IMR-90 (cell line): ENCODE measurements around the gene DOCK2. TPM values are rescaled to one million over a fixed set of nuclear protein-coding genes. Genes with fewer than 3 reads are reported as not detected.

Experiments
- ATAC-seq: fragments of 200-7000 bp; cut with Tn5 transposase; 2 replicates; pipeline ENCODE4 v1.9.1; 2020; ENCODE audit warnings: low read depth, mild to moderate bottlenecking, moderate library complexity
- BruUV-seq: library from RNA; stranded (reverse); fragments of 400-500 nt; replicated peaks from 2 replicates; lab custom pipeline; 2021; lab: Mats Ljungman, UMichigan
- CTCF ChIA-PET: fragments of 300-600 bp; formaldehyde crosslinking; extraction: SDS; loops from one replicate; lab custom pipeline; 2021; ENCODE audit warnings: antibody characterized with exemption; lab: Yijun Ruan, JAX
- POLR2A ChIA-PET: fragments of 300-600 bp; sonication (Branson Sonifier 250); formaldehyde crosslinking; loops from one replicate; lab custom pipeline; 2022; ENCODE audit warnings: antibody characterized with exemption; ENCODE audit not compliant: unreplicated experiment; lab: Charles Lee
- DNase-seq: peaks from one replicate; pipeline ENCODE4 v3.0.0; 2013
- H2AFZ ChIP-seq: replicated peaks from 2 replicates; pipeline ENCODE3; 2013; ENCODE audit warnings: low read length, mild to moderate bottlenecking; ENCODE audit not compliant: poor library complexity
- H2AK5ac ChIP-seq: 2 replicates; pipeline ENCODE4 v1.6.1; 2013; ENCODE audit warnings: low read depth, low read length, inconsistent platforms
- H2AK9ac ChIP-seq: replicated peaks from 2 replicates; pipeline ENCODE3; 2013; ENCODE audit warnings: mild to moderate bottlenecking, low read depth, low read length, moderate library complexity; ENCODE audit not compliant: poor library complexity
- H2BK120ac ChIP-seq: 2 replicates; pipeline ENCODE4 v1.6.1; 2013; ENCODE audit warnings: low read depth, low read length, inconsistent platforms
- H2BK15ac ChIP-seq: 3 replicates; pipeline ENCODE4 v1.6.1; 2013; ENCODE audit warnings: low read depth, low read length, inconsistent platforms
- H2BK20ac ChIP-seq: 2 replicates; pipeline ENCODE4 v1.6.1; 2013; ENCODE audit warnings: low read depth, mild to moderate bottlenecking, inconsistent platforms, low read length, moderate library complexity
- H2BK5ac ChIP-seq: 2 replicates; pipeline ENCODE4 v1.6.1; 2013; ENCODE audit warnings: mild to moderate bottlenecking, low read depth, low read length, inconsistent platforms; ENCODE audit not compliant: poor library complexity, severe bottlenecking
- H3K14ac ChIP-seq: replicated peaks from 2 replicates; pipeline ENCODE4 v1.6.1; 2013; ENCODE audit warnings: low read depth, low read length, inconsistent platforms
- H3K18ac ChIP-seq: 2 replicates; pipeline ENCODE4 v1.6.1; 2013; ENCODE audit warnings: low read depth, low read length, control low read depth
- H3K23ac ChIP-seq: 2 replicates; pipeline ENCODE4 v1.6.1; 2013; ENCODE audit warnings: low read depth, low read length, inconsistent platforms
- H3K27ac ChIP-seq: 2 replicates; pipeline ENCODE4 v1.5.1; 2013; ENCODE audit warnings: mild to moderate bottlenecking, control low read depth, low read length; ENCODE audit not compliant: insufficient read depth
- H3K27me3 ChIP-seq: 2 replicates; pipeline ENCODE4 v1.6.1; 2013; ENCODE audit warnings: low read length; ENCODE audit not compliant: control insufficient read depth, insufficient read depth
- H3K36me3 ChIP-seq: 2 replicates; pipeline ENCODE4 v1.6.1; 2013; ENCODE audit warnings: low read length, mixed read lengths; ENCODE audit not compliant: control insufficient read depth, insufficient read depth
- H3K4ac ChIP-seq: 2 replicates; pipeline ENCODE4 v1.6.1; 2013; ENCODE audit warnings: low read depth, low read length, inconsistent platforms
- H3K4me1 ChIP-seq: 2 replicates; pipeline ENCODE4 v1.6.1; 2013; ENCODE audit warnings: low read length, mixed read lengths; ENCODE audit not compliant: control insufficient read depth, insufficient read depth
- H3K4me2 ChIP-seq: 2 replicates; pipeline ENCODE4 v1.6.1; 2013; ENCODE audit warnings: low read depth, mild to moderate bottlenecking, control low read depth, low read length, moderate library complexity
- H3K4me3 ChIP-seq: 2 replicates; pipeline ENCODE4 v1.5.1; 2013; ENCODE audit warnings: low read depth, mild to moderate bottlenecking, control low read depth, low read length, moderate library complexity; ENCODE audit not compliant: insufficient read depth
- H3K56ac ChIP-seq: 2 replicates; pipeline ENCODE4 v1.6.1; 2013; ENCODE audit warnings: low read length, inconsistent platforms; ENCODE audit not compliant: insufficient read depth; ENCODE audit errors: extremely low read depth
- H3K79me1 ChIP-seq, 2 experiments: 2 replicates each; pipeline ENCODE4 v1.6.1; 2013; ENCODE audit warnings: low read length in 2 of 2, inconsistent platforms in 1 of 2, low read depth in 1 of 2
- H3K9ac ChIP-seq: 2 replicates; pipeline ENCODE4 v1.6.1; 2013; ENCODE audit warnings: low read depth, low read length, control low read depth
- H3K9me1 ChIP-seq: 2 replicates; pipeline ENCODE4 v1.6.1; 2013; ENCODE audit warnings: low read length, inconsistent platforms; ENCODE audit not compliant: insufficient read depth
- H3K9me3 ChIP-seq: 2 replicates; pipeline ENCODE4 v1.6.1; 2013; ENCODE audit warnings: low read length; ENCODE audit not compliant: control insufficient read depth, insufficient read depth
- H4K20me1 ChIP-seq: 2 replicates; pipeline ENCODE4 v1.6.1; 2013; ENCODE audit warnings: low read length, inconsistent platforms; ENCODE audit not compliant: insufficient read depth
- H4K5ac ChIP-seq: 2 replicates; pipeline ENCODE4 v1.6.1; 2013; ENCODE audit warnings: mild to moderate bottlenecking, low read depth, low read length, control low read depth
- H4K8ac ChIP-seq, 2 experiments: 2 replicates each; pipeline ENCODE4 v1.6.1; 2013; ENCODE audit warnings: low read depth in 2 of 2, low read length in 2 of 2, control low read depth in 1 of 2, inconsistent platforms in 1 of 2
- H4K91ac ChIP-seq: 2 replicates; pipeline ENCODE4 v1.6.1; 2013; ENCODE audit warnings: low read depth, low read length, inconsistent platforms; ENCODE audit not compliant: insufficient read depth
- BHLHE40 ChIP-seq: fragments of 150-350 bp; IDR thresholded peaks from 2 replicates; pipeline ENCODE4 v1.6.1; 2016; ENCODE audit warnings: mild to moderate bottlenecking, low read depth, low read length
- CEBPB ChIP-seq: IDR thresholded peaks from 2 replicates; pipeline ENCODE4 v1.6.1; 2012; ENCODE audit warnings: low read depth, low read length, improper control_type of control experiment
- CHD1 ChIP-seq: IDR thresholded peaks from 2 replicates; pipeline ENCODE4 v1.6.1; 2012; ENCODE audit warnings: low read depth, low read length, improper control_type of control experiment
- FOS ChIP-seq: fragments of 150-350 bp; IDR thresholded peaks from 2 replicates; pipeline ENCODE4 v1.6.1; 2016; ENCODE audit warnings: low read depth, low read length
- MAFK ChIP-seq: IDR thresholded peaks from 2 replicates; pipeline ENCODE4 v1.6.1; 2012; ENCODE audit warnings: low read depth, low read length, improper control_type of control experiment
- MAZ ChIP-seq: IDR thresholded peaks from 2 replicates; pipeline ENCODE4 v1.6.1; 2012; ENCODE audit warnings: low read depth, mild to moderate bottlenecking, low read length, improper control_type of control experiment, moderate library complexity, borderline replicate concordance
- MXI1 ChIP-seq: IDR thresholded peaks from 2 replicates; pipeline ENCODE4 v1.6.1; 2012; ENCODE audit warnings: low read depth, mild to moderate bottlenecking, low read length, moderate library complexity, borderline replicate concordance
- NFE2L2 ChIP-seq: fragments of 150-350 bp; IDR thresholded peaks from 2 replicates; pipeline ENCODE4 v1.6.1; 2016; ENCODE audit warnings: low read depth, mild to moderate bottlenecking, low read length
- POLR2A ChIP-seq: IDR thresholded peaks from 2 replicates; pipeline ENCODE4 v1.6.1; 2012; ENCODE audit warnings: mild to moderate bottlenecking, low read depth, low read length
- RAD21 ChIP-seq: IDR thresholded peaks from 2 replicates; pipeline ENCODE4 v1.6.1; 2012; ENCODE audit warnings: low read length, improper control_type of control experiment
- RCOR1 ChIP-seq: IDR thresholded peaks from 2 replicates; pipeline ENCODE4 v1.6.1; 2012; ENCODE audit warnings: mild to moderate bottlenecking, low read length, improper control_type of control experiment; ENCODE audit not compliant: insufficient replicate concordance
- RFX5 ChIP-seq: IDR thresholded peaks from 2 replicates; pipeline ENCODE4 v1.8.0; 2012; ENCODE audit warnings: low read depth, mild to moderate bottlenecking, low read length, moderate library complexity
- SMC3 ChIP-seq: fragments of 150-350 bp; IDR thresholded peaks from 2 replicates; pipeline ENCODE4 v1.6.1; 2016; ENCODE audit warnings: low read depth, mild to moderate bottlenecking, antibody characterized with exemption, low read length, moderate library complexity
- WGBS, 2 experiments: methylation state at CpG; one replicate each; pipeline versions ENCODE4 v1.1.5 to v1.1.7; 2013; ENCODE audit warnings: missing lambda C conversion rate in 2 of 2; ENCODE audit not compliant: insufficient read length in 1 of 2; ENCODE audit errors: extremely low coverage in 2 of 2; 5-methylcytosine and 5-hydroxymethylcytosine counted together
- dilution Hi-C: fragments of 300-500 bp; cut with HindIII; formaldehyde crosslinking; loops from one replicate; pipeline ENCODE4 v1.14.3; 2018; ENCODE audit warnings: low sequenced_read_pairs; ENCODE audit not compliant: unreplicated experiment
- in situ Hi-C: fragments of 300-500 bp; cut with MboI; formaldehyde crosslinking; loops from 3 replicates; pipeline ENCODE4 v1.14.3; 2019; ENCODE audit warnings: low sequenced_read_pairs, inconsistent platforms, mixed read lengths
- intact Hi-C: fragments of 100-400 bp; cut with micrococcal nuclease; formaldehyde crosslinking; loops from 2 replicates; pipeline ENCODE4 v1.10.0; 2022
- polyA plus RNA-seq, 3 experiments: library from polyadenylated mRNA; depleted of rRNA; stranded (reverse); fragments of >200 nt; gene quantifications; 2 replicates each; pipeline ENCODE4 v1.2.3, GENCODE V29; 2012; ENCODE audit warnings: low replicate concordance in 1 of 3
- total RNA-seq: library from RNA; depleted of rRNA; stranded (reverse); fragments of >200 nt; gene quantifications from 2 replicates; pipeline ENCODE4 v1.2.3, GENCODE V29; 2012
- TF ChIP-seq, protein P1 (sequence below): fragments of 150-350 bp; IDR thresholded peaks from 2 replicates; pipeline ENCODE4 v1.6.1; 2016; ENCODE audit warnings: low read depth, mild to moderate bottlenecking, low read length, moderate library complexity, borderline replicate concordance
- TF ChIP-seq, protein P2 (sequence below): conservative IDR thresholded peaks from 2 replicates; pipeline ENCODE4 v1.5.1; 2012; ENCODE audit warnings: mild to moderate bottlenecking, low read depth, low read length, improper control_type of control experiment
- TF ChIP-seq, protein P3 (sequence below): fragments of 150-350 bp; IDR thresholded peaks from 2 replicates; pipeline ENCODE4 v1.6.1; 2017; ENCODE audit warnings: mild to moderate bottlenecking, antibody characterized with exemption, low read length, low read depth

Gene DOCK2
- total and polyA plus RNA-seq, 2 of the 4 experiments (the other 2 are of a cell fraction): 0.72 to 3.0 TPM

DNA sequence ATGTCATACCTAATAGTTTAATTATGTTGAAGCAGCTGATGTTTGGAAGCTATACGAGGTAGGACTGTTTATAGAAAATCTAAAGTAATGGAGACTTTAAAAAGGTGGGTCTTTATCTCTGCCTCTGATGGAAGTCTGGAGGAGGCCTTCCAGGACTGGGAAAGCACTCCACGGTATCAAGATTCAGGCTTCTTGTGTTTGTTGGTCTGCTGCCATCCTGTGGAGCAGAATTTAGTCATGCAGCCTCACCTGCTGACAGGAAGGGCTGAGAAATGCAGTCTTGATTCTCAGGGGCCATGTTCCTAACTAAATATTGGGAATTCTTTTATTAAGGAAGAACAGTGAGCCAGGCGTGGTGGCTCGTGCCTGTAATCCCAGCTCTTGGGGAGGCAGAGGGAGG is 37.6 kb upstream of the DOCK2 start:
- no peak overlapping the region for H4K5ac ChIP-seq
- no peak overlapping the region for H3K4me3 ChIP-seq
- H2AK5ac ChIP-seq: no peak overlapping the region
- H3K27ac ChIP-seq: no peak overlapping the region
- H4K20me1 ChIP-seq: no peaks in the 10 kb centered on the region
- peak overlapping the region; percentile 55 for H2AFZ ChIP-seq
- H2BK20ac ChIP-seq: no peak overlapping the region
- H3K14ac ChIP-seq: no peak overlapping the region
- no peak overlapping the region for H3K18ac ChIP-seq
- H2BK5ac ChIP-seq: peak overlapping the region; percentile 41
- dilution Hi-C loops: no loop called here
- H3K27me3 ChIP-seq: no peaks in the 10 kb centered on the region
- H4K91ac ChIP-seq: no peak overlapping the region
- in situ Hi-C loops: no loop called here
- no peak overlapping the region for H3K4me2 ChIP-seq
- TF ChIP-seq CHD1 (no peak), RCOR1 (no peak), BHLHE40 (no peak), RAD21 (no peak), CEBPB (no peak), SMC3 (no peak), RFX5 (no peak), MAZ (no peak), NFE2L2 (no peak), POLR2A (no peak), FOS (no peak), MXI1 (no peak), MAFK (no peak)
- TF ChIP-seq, protein P1, sequence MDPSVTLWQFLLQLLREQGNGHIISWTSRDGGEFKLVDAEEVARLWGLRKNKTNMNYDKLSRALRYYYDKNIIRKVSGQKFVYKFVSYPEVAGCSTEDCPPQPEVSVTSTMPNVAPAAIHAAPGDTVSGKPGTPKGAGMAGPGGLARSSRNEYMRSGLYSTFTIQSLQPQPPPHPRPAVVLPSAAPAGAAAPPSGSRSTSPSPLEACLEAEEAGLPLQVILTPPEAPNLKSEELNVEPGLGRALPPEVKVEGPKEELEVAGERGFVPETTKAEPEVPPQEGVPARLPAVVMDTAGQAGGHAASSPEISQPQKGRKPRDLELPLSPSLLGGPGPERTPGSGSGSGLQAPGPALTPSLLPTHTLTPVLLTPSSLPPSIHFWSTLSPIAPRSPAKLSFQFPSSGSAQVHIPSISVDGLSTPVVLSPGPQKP: no peak
- TF ChIP-seq, protein P2, sequence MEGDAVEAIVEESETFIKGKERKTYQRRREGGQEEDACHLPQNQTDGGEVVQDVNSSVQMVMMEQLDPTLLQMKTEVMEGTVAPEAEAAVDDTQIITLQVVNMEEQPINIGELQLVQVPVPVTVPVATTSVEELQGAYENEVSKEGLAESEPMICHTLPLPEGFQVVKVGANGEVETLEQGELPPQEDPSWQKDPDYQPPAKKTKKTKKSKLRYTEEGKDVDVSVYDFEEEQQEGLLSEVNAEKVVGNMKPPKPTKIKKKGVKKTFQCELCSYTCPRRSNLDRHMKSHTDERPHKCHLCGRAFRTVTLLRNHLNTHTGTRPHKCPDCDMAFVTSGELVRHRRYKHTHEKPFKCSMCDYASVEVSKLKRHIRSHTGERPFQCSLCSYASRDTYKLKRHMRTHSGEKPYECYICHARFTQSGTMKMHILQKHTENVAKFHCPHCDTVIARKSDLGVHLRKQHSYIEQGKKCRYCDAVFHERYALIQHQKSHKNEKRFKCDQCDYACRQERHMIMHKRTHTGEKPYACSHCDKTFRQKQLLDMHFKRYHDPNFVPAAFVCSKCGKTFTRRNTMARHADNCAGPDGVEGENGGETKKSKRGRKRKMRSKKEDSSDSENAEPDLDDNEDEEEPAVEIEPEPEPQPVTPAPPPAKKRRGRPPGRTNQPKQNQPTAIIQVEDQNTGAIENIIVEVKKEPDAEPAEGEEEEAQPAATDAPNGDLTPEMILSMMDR: no peak
- TF ChIP-seq, protein P3, sequence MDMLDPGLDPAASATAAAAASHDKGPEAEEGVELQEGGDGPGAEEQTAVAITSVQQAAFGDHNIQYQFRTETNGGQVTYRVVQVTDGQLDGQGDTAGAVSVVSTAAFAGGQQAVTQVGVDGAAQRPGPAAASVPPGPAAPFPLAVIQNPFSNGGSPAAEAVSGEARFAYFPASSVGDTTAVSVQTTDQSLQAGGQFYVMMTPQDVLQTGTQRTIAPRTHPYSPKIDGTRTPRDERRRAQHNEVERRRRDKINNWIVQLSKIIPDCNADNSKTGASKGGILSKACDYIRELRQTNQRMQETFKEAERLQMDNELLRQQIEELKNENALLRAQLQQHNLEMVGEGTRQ: no peak
- peaks cover 5% of the 10 kb centered on the region for H3K4me1 ChIP-seq
- peaks cover 8 to 9% of the 10 kb centered on the region in 2 experiments for H3K79me1 ChIP-seq
- H3K9me3 ChIP-seq: no peaks in the 10 kb centered on the region
- ChIA-PET CTCF (no interaction called here), POLR2A (no interaction called here)
- no peak for ATAC-seq
- WGBS, 2 experiments: no CpG with 5 or more reads among the region's 4 CpGs
- H2BK15ac ChIP-seq: no peak overlapping the region
- no TSS peak for BruUV-seq
- H2AK9ac ChIP-seq: peak overlapping the region; percentile 55
- H3K9ac ChIP-seq: no peak overlapping the region
- H3K9me1 ChIP-seq: no peaks in the 10 kb centered on the region
- H3K36me3 ChIP-seq: peaks cover 10% of the 10 kb centered on the region
- no peak overlapping the region for H2BK120ac ChIP-seq
- H3K4ac ChIP-seq: no peak overlapping the region
- H3K23ac ChIP-seq: no peak overlapping the region
- no peak overlapping the region for H3K56ac ChIP-seq
- peak; percentile 40 for DNase-seq
- intact Hi-C loops: no loop called here
- peak overlapping the region in 1 of 2 experiments; percentile 27; a peak in 1 of 4 replicates for H4K8ac ChIP-seq
